ENCODE measurements around the gene CPNE9.

The CPNE9 gene

GRCh38 chr3:9744162-9744561 is 40.5 kb downstream of the CPNE9 start:
- peaks cover 2% of the 10 kb centered on the region for H3K4me1 ChIP-seq (ENCODE audit: low read length)

GRCh38 chr3:9745521-9745920 is 41.9 kb downstream of the CPNE9 start:
- no peak overlapping the region for H3K4me3 ChIP-seq (ENCODE audit: low read length)
- H3K9me3 ChIP-seq (ENCODE audit: insufficient read depth, low read length) = no peaks in the 10 kb centered on the region
- TF ChIP-seq CTCF (IDR thresholded peaks at IDR 0.05; ENCODE audit: low read depth, low read length) (no peak), EZH2phosphoT487 (IDR thresholded peaks at IDR 0.05; ENCODE audit: low read depth) (no peak)
- H4K20me1 ChIP-seq (ENCODE audit: insufficient read depth, low read length) = no peaks in the 10 kb centered on the region
- no peak overlapping the region for H3K9ac ChIP-seq (ENCODE audit: low read length)
- H3K79me2 ChIP-seq (ENCODE audit: low read length) = peaks cover 3% of the 10 kb centered on the region
- H3K27ac ChIP-seq (ENCODE audit: low read length) = no peak overlapping the region
- H3K4me2 ChIP-seq (ENCODE audit: low read length) = no peak overlapping the region
- no peak overlapping the region for H2AFZ ChIP-seq (ENCODE audit: low read depth, low read length)
- H3K27me3 ChIP-seq (ENCODE audit: low read depth, low read length) = no peaks in the 10 kb centered on the region
- peaks cover 5% of the 10 kb centered on the region for H3K4me1 ChIP-seq (ENCODE audit: low read length)
- peaks cover 60% of the 10 kb centered on the region for H3K36me3 ChIP-seq (replicated peaks; ENCODE audit: low read depth, low read length)

More at GRCh38 chr3:9744162-9744561, 40.5 kb downstream of the CPNE9 start:
- H3K27ac ChIP-seq (ENCODE audit: low read length) = no peak overlapping the region
- TF ChIP-seq CTCF (IDR thresholded peaks at IDR 0.05; ENCODE audit: low read depth, low read length) = no peak
- no peak for TF ChIP-seq EZH2phosphoT487 (IDR thresholded peaks at IDR 0.05; ENCODE audit: low read depth)
- no peak overlapping the region for H3K9ac ChIP-seq (ENCODE audit: low read length)
- no peaks in the 10 kb centered on the region for H4K20me1 ChIP-seq (ENCODE audit: insufficient read depth, low read length)
- no peak overlapping the region for H2AFZ ChIP-seq (ENCODE audit: low read depth, low read length)
- H3K9me3 ChIP-seq (ENCODE audit: insufficient read depth, low read length) = no peaks in the 10 kb centered on the region
- no peaks in the 10 kb centered on the region for H3K27me3 ChIP-seq (ENCODE audit: low read depth, low read length)
- H3K79me2 ChIP-seq (ENCODE audit: low read length) = no peaks in the 10 kb centered on the region
- peaks cover 72% of the 10 kb centered on the region for H3K36me3 ChIP-seq (replicated peaks; ENCODE audit: low read depth, low read length)
- H3K4me2 ChIP-seq (ENCODE audit: low read length) = no peak overlapping the region
- H3K4me3 ChIP-seq (ENCODE audit: low read length) = no peak overlapping the region

- Histone ChIP-seq H4K20me1 (ENCODE audit: insufficient read depth, low read length) (no peaks in the 10 kb centered on the region), H3K4me3 (ENCODE audit: low read length) (no peak overlapping the region), H3K4me1 (ENCODE audit: low read length) (peaks cover 13% of the 10 kb centered on the region), H3K9me3 (ENCODE audit: insufficient read depth, low read length) (no peaks in the 10 kb centered on the region), H3K27me3 (ENCODE audit: low read depth, low read length) (no peaks in the 10 kb centered on the region), H3K79me2 (ENCODE audit: low read length) (peaks cover 11% of the 10 kb centered on the region), H2AFZ (ENCODE audit: low read depth, low read length) (no peak overlapping the region), H3K9ac (ENCODE audit: low read length) (no peak overlapping the region), H3K4me2 (ENCODE audit: low read length) (no peak overlapping the region), H3K36me3 (replicated peaks; ENCODE audit: low read depth, low read length) (peaks cover 55% of the 10 kb centered on the region), H3K27ac (ENCODE audit: low read length) (no peak overlapping the region)
- TF ChIP-seq EZH2phosphoT487 (IDR thresholded peaks at IDR 0.05; ENCODE audit: low read depth) = no peak
Observed at GRCh38 chr3:9746330-9746729, 42.7 kb downstream of the CPNE9 start.

GRCh38 chr3:9747267-9747666 is 43.6 kb downstream of the CPNE9 start:
- peaks cover 13% of the 10 kb centered on the region for H3K4me1 ChIP-seq (ENCODE audit: low read length)
- no peak for TF ChIP-seq CTCF (IDR thresholded peaks at IDR 0.05; ENCODE audit: low read depth, low read length)
- TF ChIP-seq EZH2phosphoT487 (IDR thresholded peaks at IDR 0.05; ENCODE audit: low read depth) = no peak
- no peaks in the 10 kb centered on the region for H3K27me3 ChIP-seq (ENCODE audit: low read depth, low read length)
- H3K4me3 ChIP-seq (ENCODE audit: low read length) = no peak overlapping the region
- peaks cover 52% of the 10 kb centered on the region for H3K36me3 ChIP-seq (replicated peaks; ENCODE audit: low read depth, low read length)
- no peak overlapping the region for H2AFZ ChIP-seq (ENCODE audit: low read depth, low read length)
- no peaks in the 10 kb centered on the region for H4K20me1 ChIP-seq (ENCODE audit: insufficient read depth, low read length)
- no peak overlapping the region for H3K4me2 ChIP-seq (ENCODE audit: low read length)
- H3K79me2 ChIP-seq (ENCODE audit: low read length) = peaks cover 15% of the 10 kb centered on the region
- no peak overlapping the region for H3K9ac ChIP-seq (ENCODE audit: low read length)
- no peak overlapping the region for H3K27ac ChIP-seq (ENCODE audit: low read length)
- H3K9me3 ChIP-seq (ENCODE audit: insufficient read depth, low read length) = no peaks in the 10 kb centered on the region

GRCh38 chr3:9748031-9748430 is 44.4 kb downstream of the CPNE9 start:
- H3K79me2 ChIP-seq (ENCODE audit: low read length) = peaks cover 15% of the 10 kb centered on the region
- H3K36me3 ChIP-seq (replicated peaks; ENCODE audit: low read depth, low read length) = peaks cover 48% of the 10 kb centered on the region
- no peaks in the 10 kb centered on the region for H3K27me3 ChIP-seq (ENCODE audit: low read depth, low read length)
- no peak overlapping the region for H3K4me2 ChIP-seq (ENCODE audit: low read length)
- no peaks in the 10 kb centered on the region for H4K20me1 ChIP-seq (ENCODE audit: insufficient read depth, low read length)
- TF ChIP-seq CTCF (IDR thresholded peaks at IDR 0.05; ENCODE audit: low read depth, low read length) = no peak
- TF ChIP-seq EZH2phosphoT487 (IDR thresholded peaks at IDR 0.05; ENCODE audit: low read depth) = no peak
- no peak overlapping the region for H3K9ac ChIP-seq (ENCODE audit: low read length)
- H3K27ac ChIP-seq (ENCODE audit: low read length) = no peak overlapping the region
- no peak overlapping the region for H2AFZ ChIP-seq (ENCODE audit: low read depth, low read length)
- peaks cover 13% of the 10 kb centered on the region for H3K4me1 ChIP-seq (ENCODE audit: low read length)
- no peak overlapping the region for H3K4me3 ChIP-seq (ENCODE audit: low read length)
- no peaks in the 10 kb centered on the region for H3K9me3 ChIP-seq (ENCODE audit: insufficient read depth, low read length)

Measured in OCI-LY3 (cell line).